Measurements from ENCODE around the gene BLMH. TPM values are rescaled to one million over a fixed set of nuclear protein-coding genes. Genes with fewer than 3 reads are reported as not detected.

Gene BLMH
- total and polyA plus RNA-seq, 2 donors (not counting 3 experiments of a cell fraction or from before 2014, with no cell fraction given), result 24.6 to 65.8 TPM

GRCh38 chr17:30292286-30292858 lies 628 bp upstream of the BLMH start:
- dilution Hi-C loops (cut with MboI; ENCODE audit: extremely low pct_ligation_motif_present, low sequenced_read_pairs), result no loop called here
- BruUV-seq (replicated peaks), result TSS peak; percentile 58
- Histone ChIP-seq H3K4me2 (ENCODE audit: insufficient read depth, low read length) (peak overlapping the region; percentile 91), H3K9ac (replicated peaks; ENCODE audit: extremely low read depth, insufficient read depth, low read length) (peak overlapping the region; percentile 89), H3K27ac (ENCODE audit: insufficient read depth, low read depth, low read length) (peak overlapping the region; percentile 81), H3K79me2 (ENCODE audit: control insufficient read depth, insufficient read depth, low read length) (peaks cover 16% of the 10 kb centered on the region), H4K20me1 (replicated peaks; ENCODE audit: control insufficient read depth, extremely low read depth, insufficient read depth, low read length) (no peaks in the 10 kb centered on the region), H3K27me3 (ENCODE audit: control insufficient read depth in 2 of 2, insufficient read depth in 2 of 2, low read length in 2 of 2) (peaks cover 0 to 2% of the 10 kb centered on the region in 2 experiments), H3K9me3 (replicated peaks; ENCODE audit: control insufficient read depth, insufficient read depth, low read length) (no peaks in the 10 kb centered on the region), H3K36me3 (ENCODE audit: control insufficient read depth in 2 of 2, extremely low read depth in 1 of 2, insufficient read depth in 2 of 2, low read length in 2 of 2) (no peaks in the 10 kb centered on the region), H3K4me1 (ENCODE audit: control insufficient read depth, extremely low read depth, insufficient read depth, low read length) (peaks cover 15% of the 10 kb centered on the region), H3K9me1 (replicated peaks; ENCODE audit: control insufficient read depth, extremely low read depth, insufficient read depth, low read length) (no peaks in the 10 kb centered on the region), H2AFZ (ENCODE audit: low read depth, low read length) (peak overlapping the region; percentile 98), H3K4me3 (replicated peaks in 1 of 3; ENCODE audit: insufficient read depth in 1 of 3, low read depth in 1 of 3, low read length in 3 of 3) (peak overlapping the region; percentile 23 to 86 (median 74))
- DNase-seq (ENCODE audit: low read depth, low spot score), result no peak
- no peak for FAIRE-seq
- ChIA-PET CTCF (interaction anchor here (1.2 to 1.8 kb wide), 8 partner anchors 14 to 423 kb away, joined by 3 to 12 read pairs (median 5); partner anchors contain the start of gene GOSR1), POLR2A (interaction anchor here (1.0 kb wide), 1 partner anchor 44 kb away, joined by 3 read pairs; no protein-coding TSS in a partner anchor)
- intact Hi-C loops (cut with micrococcal nuclease), result loop anchor here (2.0 kb wide), 1 partner anchor 44 kb away; no protein-coding TSS in a partner anchor
- TF ChIP-seq EZH2 (IDR thresholded peaks at IDR 0.05; ENCODE audit: borderline replicate concordance, low read depth, low read length, severe bottlenecking) (no peak), JUN (IDR thresholded peaks at IDR 0.05; ENCODE audit: borderline replicate concordance, insufficient read depth, insufficient read length, low read depth) (no peak), POLR2A (IDR thresholded peaks at IDR 0.05; ENCODE audit: low read depth, low read length) (no peak), POLR2AphosphoS5 (IDR thresholded peaks at IDR 0.05; ENCODE audit: insufficient read depth, low read depth, low read length) (no peak), CTCF (IDR thresholded peaks at IDR 0.05; ENCODE audit: extremely low read depth in 1 of 2, insufficient read depth in 1 of 2, low read depth in 1 of 2, low read length in 2 of 2) (no peak), GATA2 (IDR thresholded peaks at IDR 0.05; ENCODE audit: insufficient read depth, insufficient read length, low read depth, low read length) (no peak), FOS (IDR thresholded peaks at IDR 0.05; ENCODE audit: borderline replicate concordance, insufficient read depth, low read length) (no peak)

Measured in endothelial cell of umbilical vein (primary cell).